ENCODE data around the gene CCDC186. TPM values are rescaled to one million over a fixed set of nuclear protein-coding genes. Genes with fewer than 3 reads are reported as not detected.

Gene CCDC186
- polyA plus RNA-seq, 1 of the 3 experiments (the other 2 are of a cell fraction), result 1.3 TPM

- TF ChIP-seq IRF3 (IDR thresholded peaks at IDR 0.05; ENCODE audit: low read depth, low read length), result no peak
- no peak for TF ChIP-seq NFIC (IDR thresholded peaks at IDR 0.05; ENCODE audit: borderline replicate concordance)
- TF ChIP-seq YY1 (IDR thresholded peaks at IDR 0.05; ENCODE audit: low read depth), result no peak
- no peak for TF ChIP-seq GATA2 (CRISPR knock-in tag; IDR thresholded peaks at IDR 0.05)
- TF ChIP-seq CHD2 (IDR thresholded peaks at IDR 0.05; ENCODE audit: low read length, partially characterized antibody), result no peak
These were observed 14.9 kb upstream of the CCDC186 start (continued) for GRCh38 chr10:114188900-114189299.

GRCh38 chr10:114188001-114188400 lies 14.0 kb upstream of the CCDC186 start:
- Histone ChIP-seq H2AFZ (ENCODE audit: low read depth) (no peak overlapping the region), H3K4me1 (ENCODE audit: control insufficient read depth in 1 of 2, insufficient read depth in 2 of 2, low read depth in 1 of 2, low read length in 1 of 2) (no peaks in the 10 kb centered on the region; a peak in 1 of 4 replicates), H3K9me3 (no peaks in the 10 kb centered on the region), H3K9me2 (no peaks in the 10 kb centered on the region), H3K79me2 (ENCODE audit: insufficient read depth) (no peaks in the 10 kb centered on the region), H3K9ac (no peak overlapping the region), H3F3A (replicated peaks; ENCODE audit: insufficient read depth) (no peaks in the 10 kb centered on the region), H4K20me1 (ENCODE audit: insufficient read depth) (no peaks in the 10 kb centered on the region), H3K36me3 (replicated peaks in 1 of 2; ENCODE audit: control insufficient read depth in 1 of 2, insufficient read depth in 2 of 2, low read length in 1 of 2) (no peaks in the 10 kb centered on the region), H3K27me3 (ENCODE audit: insufficient read depth) (no peaks in the 10 kb centered on the region), H3K4me3 (ENCODE audit: low read depth in 2 of 2, low read length in 1 of 2) (no peak overlapping the region), H3K4me2 (no peak overlapping the region), H3K27ac (ENCODE audit: low read depth in 2 of 2, low read length in 1 of 2) (no peak overlapping the region)
- no peak for DNase-seq
- ChIA-PET CTCF (interaction anchor here (0.9 to 1.2 kb wide), 2 partner anchors 9 to 11 kb away, joined by 3 to 4 read pairs; no protein-coding TSS in a partner anchor), POLR2A (no interaction called here)
- 91% methylated on average over 3 of the region's 3 CpGs for WGBS (ENCODE audit: low lambda C conversion rate)
- TF ChIP-seq RXRA (IDR thresholded peaks at IDR 0.05; ENCODE audit: borderline replicate concordance, low read depth), result no peak
- TF ChIP-seq REST (IDR thresholded peaks at IDR 0.05; ENCODE audit: low read depth, low read length), result no peak
- TF ChIP-seq RFX5 (IDR thresholded peaks at IDR 0.05; ENCODE audit: low read length), result no peak
- TF ChIP-seq FOXJ3 (CRISPR knock-in tag; IDR thresholded peaks at IDR 0.05), result no peak
- TF ChIP-seq USF2 (IDR thresholded peaks at IDR 0.05; ENCODE audit: borderline replicate concordance, low read depth, low read length), result no peak
- no peak for TF ChIP-seq FOXM1 (IDR thresholded peaks at IDR 0.05; ENCODE audit: low read depth)
- no peak for TF ChIP-seq POLR2AphosphoS5 (IDR thresholded peaks at IDR 0.05; ENCODE audit: low read depth, low read length)
- no peak for TF ChIP-seq TCF12 (IDR thresholded peaks at IDR 0.05)
- no peak for TF ChIP-seq SMC3 (IDR thresholded peaks at IDR 0.05; ENCODE audit: low read depth, low read length)
- TF ChIP-seq RCOR1 (IDR thresholded peaks at IDR 0.05; ENCODE audit: low read length), result no peak
- no peak for TF ChIP-seq PBX3 (IDR thresholded peaks at IDR 0.05)
